HEK293 (cell line): Measurements from ENCODE around the gene RNU5B-1.
A peak's percentile ranks its signal among the peaks of the same experiment; 100 is the strongest.

Source experiments
- SALL2 ChIP-seq: fragments of 450-650 bp; formaldehyde crosslinking; IDR thresholded peaks from 2 replicates; pipeline ENCODE4 v1.5.0; 2017; ENCODE audit warnings: missing biosample characterization, mild to moderate bottlenecking, missing genetic modification characterization, borderline replicate concordance
- SCRT2 ChIP-seq: fragments of 450-650 bp; formaldehyde crosslinking; IDR thresholded peaks from 2 replicates; pipeline ENCODE4 v1.5.1; 2016; ENCODE audit warnings: missing biosample characterization, missing genetic modification characterization
- SETDB1 ChIP-seq: IDR thresholded peaks from one replicate; pipeline ENCODE4 v1.6.1; 2017; ENCODE audit warnings: mild to moderate bottlenecking, low read length, moderate library complexity, mixed read lengths; ENCODE audit not compliant: insufficient read length
- SP2 ChIP-seq: fragments of 450-650 bp; formaldehyde crosslinking; IDR thresholded peaks from 2 replicates; pipeline ENCODE4 v1.5.1; 2016; ENCODE audit warnings: missing biosample characterization, missing genetic modification characterization
- ZBTB21 ChIP-seq: fragments of 450-650 bp; formaldehyde crosslinking; IDR thresholded peaks from 2 replicates; pipeline ENCODE4 v1.5.1; 2017; ENCODE audit warnings: missing biosample characterization, missing genetic modification characterization
- ZBTB8A ChIP-seq: fragments of 450-650 bp; formaldehyde crosslinking; IDR thresholded peaks from 2 replicates; pipeline ENCODE4 v1.5.1; 2016; ENCODE audit warnings: missing biosample characterization, missing genetic modification characterization
- ZNF10 ChIP-seq: fragments of 450-650 bp; formaldehyde crosslinking; IDR thresholded peaks from 2 replicates; pipeline ENCODE4 v1.5.1; 2017; ENCODE audit warnings: missing biosample characterization, missing genetic modification characterization
- ZNF121 ChIP-seq: fragments of 450-650 bp; formaldehyde crosslinking; IDR thresholded peaks from 2 replicates; pipeline ENCODE4 v1.5.1; 2016; ENCODE audit warnings: missing biosample characterization, missing genetic modification characterization
- ZNF433 ChIP-seq: fragments of 450-650 bp; formaldehyde crosslinking; IDR thresholded peaks from 2 replicates; pipeline ENCODE4 v1.5.1; 2016; ENCODE audit warnings: missing biosample characterization, missing genetic modification characterization, low read depth
- ZNF514 ChIP-seq: fragments of 450-650 bp; formaldehyde crosslinking; IDR thresholded peaks from 2 replicates; pipeline ENCODE4 v1.5.1; 2016; ENCODE audit warnings: missing biosample characterization, missing genetic modification characterization
- ZNF623 ChIP-seq: fragments of 450-650 bp; formaldehyde crosslinking; IDR thresholded peaks from 2 replicates; pipeline ENCODE4 v1.5.1; 2016; ENCODE audit warnings: missing biosample characterization, missing genetic modification characterization
- ZNF629 ChIP-seq: fragments of 450-650 bp; formaldehyde crosslinking; IDR thresholded peaks from 2 replicates; pipeline ENCODE4 v1.5.1; 2017; ENCODE audit warnings: missing biosample characterization, missing genetic modification characterization
- ZNF664 ChIP-seq: fragments of 450-650 bp; formaldehyde crosslinking; IDR thresholded peaks from 2 replicates; pipeline ENCODE4 v1.5.1; 2016; ENCODE audit warnings: missing biosample characterization, missing genetic modification characterization
- ZNF843 ChIP-seq: fragments of 450-650 bp; formaldehyde crosslinking; IDR thresholded peaks from 2 replicates; pipeline ENCODE4 v1.5.1; 2016; ENCODE audit warnings: missing biosample characterization, missing genetic modification characterization
- TF ChIP-seq, protein P1 (sequence below): fragments of 450-650 bp; IDR thresholded peaks from 2 replicates; pipeline ENCODE4 v1.5.1; 2018; ENCODE audit warnings: missing biosample characterization, missing genetic modification characterization
- TF ChIP-seq, protein P2 (sequence below): fragments of 450-650 bp; formaldehyde crosslinking; IDR thresholded peaks from 2 replicates; pipeline ENCODE4 v1.5.1; 2016; ENCODE audit warnings: missing biosample characterization, missing genetic modification characterization
- TF ChIP-seq, protein P3 (sequence below): fragments of 450-650 bp; formaldehyde crosslinking; IDR thresholded peaks from 2 replicates; pipeline ENCODE4 v1.5.1; 2017; ENCODE audit warnings: missing biosample characterization, missing genetic modification characterization
- TF ChIP-seq, protein P4 (sequence below): fragments of 450-650 bp; formaldehyde crosslinking; IDR thresholded peaks from 2 replicates; pipeline ENCODE4 v1.5.1; 2016; ENCODE audit warnings: missing biosample characterization, missing genetic modification characterization, low read depth
- TF ChIP-seq, protein P5 (sequence below): fragments of 450-650 bp; formaldehyde crosslinking; IDR thresholded peaks from 2 replicates; pipeline ENCODE4 v1.5.1; 2016; ENCODE audit warnings: missing biosample characterization, missing genetic modification characterization
- TF ChIP-seq, protein P6 (sequence below): fragments of 450-650 bp; formaldehyde crosslinking; IDR thresholded peaks from 2 replicates; pipeline ENCODE4 v1.5.1; 2016; ENCODE audit warnings: missing biosample characterization, missing genetic modification characterization
- TF ChIP-seq, protein P7 (sequence below): fragments of 450-650 bp; formaldehyde crosslinking; IDR thresholded peaks from 2 replicates; pipeline ENCODE4 v1.5.1; 2016; ENCODE audit warnings: missing biosample characterization, missing genetic modification characterization
- TF ChIP-seq, protein P8 (sequence below): fragments of 450-650 bp; formaldehyde crosslinking; IDR thresholded peaks from 2 replicates; pipeline ENCODE4 v1.5.1; 2016; ENCODE audit warnings: missing biosample characterization, missing genetic modification characterization

Gene RNU5B-1

DNA sequence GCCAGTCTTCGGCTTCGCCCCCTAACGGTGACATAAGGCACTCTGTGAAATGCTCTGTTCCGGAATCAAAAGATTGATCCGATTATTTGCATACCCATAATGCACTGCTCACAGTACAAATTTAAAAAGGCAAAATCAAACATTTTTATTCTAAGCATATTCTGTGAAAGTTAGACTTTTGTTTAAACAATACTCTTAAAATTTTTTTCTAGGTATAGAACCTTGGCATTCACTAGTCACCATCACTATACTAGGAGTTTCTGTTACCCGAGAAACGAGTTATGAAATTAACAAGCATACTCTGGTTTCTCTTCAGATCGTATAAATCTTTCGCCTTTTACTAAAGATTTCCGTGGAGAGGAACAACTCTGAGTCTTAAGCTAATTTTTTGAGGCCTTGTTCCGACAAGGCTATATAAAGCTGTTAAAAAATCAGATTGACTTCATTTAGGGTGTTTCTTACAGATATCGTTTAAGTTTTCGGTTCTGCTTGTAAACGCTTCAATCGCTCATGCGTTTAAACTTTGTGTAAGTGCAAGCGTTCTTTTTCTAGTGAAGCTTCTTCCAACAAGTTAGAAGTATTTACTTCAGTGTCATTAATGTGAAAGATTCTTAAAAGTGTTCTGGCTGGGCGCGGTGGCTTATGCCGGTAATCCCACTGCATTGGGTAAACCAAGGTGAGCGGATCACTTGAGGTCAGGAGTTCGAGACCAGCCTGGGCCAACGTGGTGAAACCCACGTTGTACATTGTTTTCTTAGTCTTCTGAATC, at the start of gene RNU5B-1 (continued):
- TF ChIP-seq ZBTB21 (tag by site-specific recombination): no peak
- TF ChIP-seq, protein P1, sequence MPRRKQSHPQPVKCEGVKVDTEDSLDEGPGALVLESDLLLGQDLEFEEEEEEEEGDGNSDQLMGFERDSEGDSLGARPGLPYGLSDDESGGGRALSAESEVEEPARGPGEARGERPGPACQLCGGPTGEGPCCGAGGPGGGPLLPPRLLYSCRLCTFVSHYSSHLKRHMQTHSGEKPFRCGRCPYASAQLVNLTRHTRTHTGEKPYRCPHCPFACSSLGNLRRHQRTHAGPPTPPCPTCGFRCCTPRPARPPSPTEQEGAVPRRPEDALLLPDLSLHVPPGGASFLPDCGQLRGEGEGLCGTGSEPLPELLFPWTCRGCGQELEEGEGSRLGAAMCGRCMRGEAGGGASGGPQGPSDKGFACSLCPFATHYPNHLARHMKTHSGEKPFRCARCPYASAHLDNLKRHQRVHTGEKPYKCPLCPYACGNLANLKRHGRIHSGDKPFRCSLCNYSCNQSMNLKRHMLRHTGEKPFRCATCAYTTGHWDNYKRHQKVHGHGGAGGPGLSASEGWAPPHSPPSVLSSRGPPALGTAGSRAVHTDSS (tag by site-specific recombination): 0 out of 2 replicates have a peak, but pooled peaks have one; percentile 23
- no peak; the same call in 1 of the 2 replicates for TF ChIP-seq ZNF121 (tag by site-specific recombination)
- TF ChIP-seq, protein P2, sequence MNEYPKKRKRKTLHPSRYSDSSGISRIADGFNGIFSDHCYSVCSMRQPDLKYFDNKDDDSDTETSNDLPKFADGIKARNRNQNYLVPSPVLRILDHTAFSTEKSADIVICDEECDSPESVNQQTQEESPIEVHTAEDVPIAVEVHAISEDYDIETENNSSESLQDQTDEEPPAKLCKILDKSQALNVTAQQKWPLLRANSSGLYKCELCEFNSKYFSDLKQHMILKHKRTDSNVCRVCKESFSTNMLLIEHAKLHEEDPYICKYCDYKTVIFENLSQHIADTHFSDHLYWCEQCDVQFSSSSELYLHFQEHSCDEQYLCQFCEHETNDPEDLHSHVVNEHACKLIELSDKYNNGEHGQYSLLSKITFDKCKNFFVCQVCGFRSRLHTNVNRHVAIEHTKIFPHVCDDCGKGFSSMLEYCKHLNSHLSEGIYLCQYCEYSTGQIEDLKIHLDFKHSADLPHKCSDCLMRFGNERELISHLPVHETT: peak; percentile 90
- no peak for TF ChIP-seq ZNF514 (tag by site-specific recombination)
- peak; percentile 74; the same call in 1 of the 2 replicates for TF ChIP-seq ZNF664 (tag by site-specific recombination)
- peak; percentile 57 for TF ChIP-seq ZNF10 (tag by site-specific recombination)
- TF ChIP-seq ZBTB8A (tag by site-specific recombination): peak; percentile 63
- TF ChIP-seq, protein P3, sequence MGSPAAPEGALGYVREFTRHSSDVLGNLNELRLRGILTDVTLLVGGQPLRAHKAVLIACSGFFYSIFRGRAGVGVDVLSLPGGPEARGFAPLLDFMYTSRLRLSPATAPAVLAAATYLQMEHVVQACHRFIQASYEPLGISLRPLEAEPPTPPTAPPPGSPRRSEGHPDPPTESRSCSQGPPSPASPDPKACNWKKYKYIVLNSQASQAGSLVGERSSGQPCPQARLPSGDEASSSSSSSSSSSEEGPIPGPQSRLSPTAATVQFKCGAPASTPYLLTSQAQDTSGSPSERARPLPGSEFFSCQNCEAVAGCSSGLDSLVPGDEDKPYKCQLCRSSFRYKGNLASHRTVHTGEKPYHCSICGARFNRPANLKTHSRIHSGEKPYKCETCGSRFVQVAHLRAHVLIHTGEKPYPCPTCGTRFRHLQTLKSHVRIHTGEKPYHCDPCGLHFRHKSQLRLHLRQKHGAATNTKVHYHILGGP: peak; percentile 57
- TF ChIP-seq SETDB1: peak; percentile 40
- TF ChIP-seq ZNF433: 0 out of 2 replicates have a peak, but pooled peaks have one; percentile 2
- peak; percentile 14; the same call in 1 of the 2 replicates for TF ChIP-seq ZNF623 (tag by site-specific recombination)
- TF ChIP-seq, protein P4, sequence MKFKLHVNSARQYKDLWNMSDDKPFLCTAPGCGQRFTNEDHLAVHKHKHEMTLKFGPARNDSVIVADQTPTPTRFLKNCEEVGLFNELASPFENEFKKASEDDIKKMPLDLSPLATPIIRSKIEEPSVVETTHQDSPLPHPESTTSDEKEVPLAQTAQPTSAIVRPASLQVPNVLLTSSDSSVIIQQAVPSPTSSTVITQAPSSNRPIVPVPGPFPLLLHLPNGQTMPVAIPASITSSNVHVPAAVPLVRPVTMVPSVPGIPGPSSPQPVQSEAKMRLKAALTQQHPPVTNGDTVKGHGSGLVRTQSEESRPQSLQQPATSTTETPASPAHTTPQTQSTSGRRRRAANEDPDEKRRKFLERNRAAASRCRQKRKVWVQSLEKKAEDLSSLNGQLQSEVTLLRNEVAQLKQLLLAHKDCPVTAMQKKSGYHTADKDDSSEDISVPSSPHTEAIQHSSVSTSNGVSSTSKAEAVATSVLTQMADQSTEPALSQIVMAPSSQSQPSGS (tag by site-specific recombination): peak; percentile 14; the same call in 1 of the 2 replicates
- TF ChIP-seq, protein P5, sequence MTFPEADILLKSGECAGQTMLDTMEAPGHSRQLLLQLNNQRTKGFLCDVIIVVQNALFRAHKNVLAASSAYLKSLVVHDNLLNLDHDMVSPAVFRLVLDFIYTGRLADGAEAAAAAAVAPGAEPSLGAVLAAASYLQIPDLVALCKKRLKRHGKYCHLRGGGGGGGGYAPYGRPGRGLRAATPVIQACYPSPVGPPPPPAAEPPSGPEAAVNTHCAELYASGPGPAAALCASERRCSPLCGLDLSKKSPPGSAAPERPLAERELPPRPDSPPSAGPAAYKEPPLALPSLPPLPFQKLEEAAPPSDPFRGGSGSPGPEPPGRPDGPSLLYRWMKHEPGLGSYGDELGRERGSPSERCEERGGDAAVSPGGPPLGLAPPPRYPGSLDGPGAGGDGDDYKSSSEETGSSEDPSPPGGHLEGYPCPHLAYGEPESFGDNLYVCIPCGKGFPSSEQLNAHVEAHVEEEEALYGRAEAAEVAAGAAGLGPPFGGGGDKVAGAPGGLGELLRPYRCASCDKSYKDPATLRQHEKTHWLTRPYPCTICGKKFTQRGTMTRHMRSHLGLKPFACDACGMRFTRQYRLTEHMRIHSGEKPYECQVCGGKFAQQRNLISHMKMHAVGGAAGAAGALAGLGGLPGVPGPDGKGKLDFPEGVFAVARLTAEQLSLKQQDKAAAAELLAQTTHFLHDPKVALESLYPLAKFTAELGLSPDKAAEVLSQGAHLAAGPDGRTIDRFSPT (tag by site-specific recombination): peak; percentile 75
- TF ChIP-seq ZNF843 (tag by site-specific recombination): peak; percentile 82
- TF ChIP-seq, protein P6, sequence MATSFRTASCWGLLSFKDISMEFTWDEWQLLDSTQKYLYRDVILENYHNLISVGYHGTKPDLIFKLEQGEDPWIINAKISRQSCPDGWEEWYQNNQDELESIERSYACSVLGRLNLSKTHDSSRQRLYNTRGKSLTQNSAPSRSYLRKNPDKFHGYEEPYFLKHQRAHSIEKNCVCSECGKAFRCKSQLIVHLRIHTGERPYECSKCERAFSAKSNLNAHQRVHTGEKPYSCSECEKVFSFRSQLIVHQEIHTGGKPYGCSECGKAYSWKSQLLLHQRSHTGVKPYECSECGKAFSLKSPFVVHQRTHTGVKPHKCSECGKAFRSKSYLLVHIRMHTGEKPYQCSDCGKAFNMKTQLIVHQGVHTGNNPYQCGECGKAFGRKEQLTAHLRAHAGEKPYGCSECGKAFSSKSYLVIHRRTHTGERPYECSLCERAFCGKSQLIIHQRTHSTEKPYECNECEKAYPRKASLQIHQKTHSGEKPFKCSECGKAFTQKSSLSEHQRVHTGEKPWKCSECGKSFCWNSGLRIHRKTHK (tag by site-specific recombination): no peak
- peak; percentile 37; the same call in 1 of the 2 replicates for TF ChIP-seq SP2 (tag by site-specific recombination)
- TF ChIP-seq, protein P7, sequence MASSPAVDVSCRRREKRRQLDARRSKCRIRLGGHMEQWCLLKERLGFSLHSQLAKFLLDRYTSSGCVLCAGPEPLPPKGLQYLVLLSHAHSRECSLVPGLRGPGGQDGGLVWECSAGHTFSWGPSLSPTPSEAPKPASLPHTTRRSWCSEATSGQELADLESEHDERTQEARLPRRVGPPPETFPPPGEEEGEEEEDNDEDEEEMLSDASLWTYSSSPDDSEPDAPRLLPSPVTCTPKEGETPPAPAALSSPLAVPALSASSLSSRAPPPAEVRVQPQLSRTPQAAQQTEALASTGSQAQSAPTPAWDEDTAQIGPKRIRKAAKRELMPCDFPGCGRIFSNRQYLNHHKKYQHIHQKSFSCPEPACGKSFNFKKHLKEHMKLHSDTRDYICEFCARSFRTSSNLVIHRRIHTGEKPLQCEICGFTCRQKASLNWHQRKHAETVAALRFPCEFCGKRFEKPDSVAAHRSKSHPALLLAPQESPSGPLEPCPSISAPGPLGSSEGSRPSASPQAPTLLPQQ (tag by site-specific recombination): 0 out of 2 replicates have a peak, but pooled peaks have one; percentile 40
- TF ChIP-seq SALL2 (tag by site-specific recombination): no peak
- peak; percentile 89 for TF ChIP-seq ZNF629 (tag by site-specific recombination)
- TF ChIP-seq, protein P8, sequence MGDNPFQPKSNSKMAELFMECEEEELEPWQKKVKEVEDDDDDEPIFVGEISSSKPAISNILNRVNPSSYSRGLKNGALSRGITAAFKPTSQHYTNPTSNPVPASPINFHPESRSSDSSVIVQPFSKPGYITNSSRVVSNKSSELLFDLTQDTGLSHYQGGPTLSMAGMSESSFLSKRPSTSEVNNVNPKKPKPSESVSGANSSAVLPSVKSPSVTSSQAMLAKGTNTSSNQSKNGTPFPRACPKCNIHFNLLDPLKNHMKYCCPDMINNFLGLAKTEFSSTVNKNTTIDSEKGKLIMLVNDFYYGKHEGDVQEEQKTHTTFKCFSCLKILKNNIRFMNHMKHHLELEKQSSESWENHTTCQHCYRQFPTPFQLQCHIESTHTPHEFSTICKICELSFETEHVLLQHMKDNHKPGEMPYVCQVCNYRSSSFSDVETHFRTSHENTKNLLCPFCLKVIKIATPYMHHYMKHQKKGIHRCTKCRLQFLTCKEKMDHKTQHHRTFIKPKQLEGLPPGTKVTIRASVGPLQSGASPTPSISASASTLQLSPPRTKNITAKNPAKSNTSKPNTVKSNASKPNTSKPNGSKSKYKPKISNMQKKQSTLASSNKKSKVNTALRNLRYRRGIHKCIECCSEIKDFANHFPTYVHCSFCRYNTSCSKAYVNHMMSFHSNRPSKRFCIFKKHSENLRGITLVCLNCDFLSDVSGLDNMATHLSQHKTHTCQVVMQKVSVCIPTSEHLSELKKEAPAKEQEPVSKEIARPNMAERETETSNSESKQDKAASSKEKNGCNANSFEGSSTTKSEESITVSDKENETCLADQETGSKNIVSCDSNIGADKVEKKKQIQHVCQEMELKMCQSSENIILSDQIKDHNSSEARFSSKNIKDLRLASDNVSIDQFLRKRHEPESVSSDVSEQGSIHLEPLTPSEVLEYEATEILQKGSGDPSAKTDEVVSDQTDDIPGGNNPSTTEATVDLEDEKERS (tag by site-specific recombination): 0 out of 2 replicates have a peak, but pooled peaks have one; percentile 7
- peak; percentile 95 for TF ChIP-seq SCRT2
